OCI-LY3 (cell line): Measurements from ENCODE around the gene ZNF521.

Source experiments
- CTCF ChIP-seq: fragments of 200-600, 300-600 bp; sonication (generic); IDR thresholded peaks from 2 replicates; pipeline ENCODE4 v1.5.1; 2014; ENCODE audit warnings: antibody characterized with exemption, low read length, low read depth
- EZH2phosphoT487 ChIP-seq: fragments of 200-600 bp; shearing (Covaris generic); IDR thresholded peaks from 2 replicates; pipeline ENCODE4 v1.6.1; 2018; ENCODE audit warnings: antibody characterized with exemption, mixed run types, low read depth

GRCh38 chr18:25175558-25176517, 176.1 kb downstream of the ZNF521 start:
- no peak for TF ChIP-seq CTCF
- no peak for TF ChIP-seq EZH2phosphoT487
